K562 (cell line): Measurements from ENCODE around the gene KIF3B. TPM values are rescaled to one million over a fixed set of nuclear protein-coding genes. Genes with fewer than 3 reads are reported as not detected.

ENCODE experiments used
- C11orf30 ChIP-seq: fragments of 450-650 bp; IDR thresholded peaks from 2 replicates; pipeline ENCODE4 v1.6.1; 2016; ENCODE audit warnings: low read depth, mild to moderate bottlenecking
- CREB3L1 ChIP-seq: fragments of 450-650 bp; IDR thresholded peaks from 2 replicates; pipeline ENCODE4 v1.6.1; 2014; ENCODE audit warnings: low read depth, mild to moderate bottlenecking, moderate library complexity, borderline replicate concordance
- CXXC5 ChIP-seq: fragments of 250-450 bp; sonication (Bioruptor Pico); IDR thresholded peaks from 2 replicates; pipeline ENCODE4 v1.8.0; 2022; ENCODE audit warnings: inconsistent platforms, mild to moderate bottlenecking, moderate library complexity
- ELF2 ChIP-seq: fragments of 250-450 bp; sonication (Bioruptor Pico); IDR thresholded peaks from 2 replicates; pipeline ENCODE4 v1.5.0; 2021; ENCODE audit warnings: mild to moderate bottlenecking
- ETV1 ChIP-seq: fragments of 450-650 bp; conservative IDR thresholded peaks from 2 replicates; pipeline ENCODE4 v1.6.1; 2016; ENCODE audit warnings: missing genetic modification characterization, control low read depth, low read depth, missing compliant biosample characterization
- FOXJ3 ChIP-seq: sonication (generic); formaldehyde crosslinking; IDR thresholded peaks from 2 replicates; pipeline ENCODE4 v1.4.0; 2020; ENCODE audit warnings: mild to moderate bottlenecking, missing genetic modification reagents
- HMBOX1 ChIP-seq: sonication (generic); IDR thresholded peaks from 2 replicates; pipeline ENCODE4 v1.6.1; 2016
- KAT8 ChIP-seq: fragments of 450-650 bp; IDR thresholded peaks from 2 replicates; pipeline ENCODE4 v1.6.1; 2016; ENCODE audit warnings: low read depth, mild to moderate bottlenecking
- KLF16 ChIP-seq: IDR thresholded peaks from 2 replicates; pipeline ENCODE4 v1.6.1; 2016; ENCODE audit warnings: antibody characterized with exemption
- MAZ ChIP-seq, 2 experiments: fragments of 450-650 bp in 1 of 2; sonication (generic) in 1 of 2; formaldehyde crosslinking; IDR thresholded peaks in 1 of 2; conservative IDR thresholded peaks in 1 of 2; 2 replicates each; pipeline versions ENCODE4 v1.4.0 to v1.5.0; 2020; ENCODE audit warnings: mild to moderate bottlenecking in 1 of 2, missing genetic modification reagents in 1 of 2
- MXI1 ChIP-seq: IDR thresholded peaks from 2 replicates; pipeline ENCODE4 v1.6.1; 2011; ENCODE audit warnings: low read depth, mild to moderate bottlenecking, improper control_type of control experiment, low read length
- MYNN ChIP-seq, 2 experiments: sonication (generic); formaldehyde crosslinking in 1 of 2; IDR thresholded peaks; 2 replicates each; pipeline versions ENCODE4 v1.5.0 to v1.6.1; 2016 to 2020; ENCODE audit warnings: antibody characterized with exemption in 1 of 2, missing genetic modification reagents in 1 of 2
- NONO ChIP-seq, 2 experiments: fragments of 200-400 bp in 1 of 2; fragments of 450-650 bp in 1 of 2; formaldehyde crosslinking in 1 of 2; IDR thresholded peaks; 2 replicates each; pipeline ENCODE4 v1.6.1; 2017; ENCODE audit warnings: low read depth in 2 of 2, mild to moderate bottlenecking in 2 of 2, moderate library complexity in 2 of 2, low read length in 1 of 2
- PHF20 ChIP-seq: fragments of 450-650 bp; IDR thresholded peaks from 2 replicates; pipeline ENCODE4 v1.6.1; 2018; ENCODE audit not compliant: partially characterized antibody
- PTRF ChIP-seq: fragments of 450-650 bp; IDR thresholded peaks from 2 replicates; pipeline ENCODE4 v1.6.1; 2016; ENCODE audit warnings: mild to moderate bottlenecking, missing genetic modification characterization, missing compliant biosample characterization
- SAFB2 ChIP-seq: fragments of 200-400 bp; formaldehyde crosslinking; IDR thresholded peaks from 2 replicates; pipeline ENCODE4 v1.6.1; 2018; ENCODE audit warnings: borderline replicate concordance, low read length, low read depth, moderate library complexity; ENCODE audit not compliant: severe bottlenecking
- SPI1 ChIP-seq: IDR thresholded peaks from 2 replicates; pipeline ENCODE4 v1.6.1; 2011; ENCODE audit warnings: low read depth, low read length, control low read depth, borderline replicate concordance
- YY1 ChIP-seq, 3 experiments: IDR thresholded peaks; 2 replicates each; pipeline ENCODE4 v1.6.1; 2011; ENCODE audit warnings: low read length in 2 of 3, mild to moderate bottlenecking in 2 of 3, moderate library complexity in 2 of 3, borderline replicate concordance in 1 of 3, control low read depth in 1 of 3, low read depth in 1 of 3; ENCODE audit not compliant: insufficient read depth in 3 of 3, insufficient replicate concordance in 2 of 3, control insufficient read depth in 1 of 3, insufficient read length in 1 of 3; ENCODE audit errors: extremely low read depth in 1 of 3
- ZNF316 ChIP-seq: fragments of 450-650 bp; IDR thresholded peaks from 2 replicates; pipeline ENCODE4 v1.6.1; 2016
- ZNF384 ChIP-seq: IDR thresholded peaks from 2 replicates; pipeline ENCODE4 v1.6.1; 2012; ENCODE audit warnings: low read depth, low read length, improper control_type of control experiment
- polyA plus RNA-seq, 8 experiments: library from polyadenylated mRNA; depleted of rRNA in 4 of 8; stranded (reverse) in 5 of 8; unstranded in 3 of 8; fragments of >200 nt; fragmentation: Nextera tagmentation in 2 of 8; fragmentation: Illumina TruSeq in 1 of 8; extraction: Ambion mirVana in 2 of 8; extraction: Trizol in 1 of 8; gene quantifications; 2 replicates each; pipeline versions ENCODE4 v1.2.1 to v1.2.3, GENCODE V29; 2011 to 2014; ENCODE audit warnings: inconsistent platforms in 1 of 8, missing spikeins in 1 of 8
- total RNA-seq, 7 experiments: library from RNA; depleted of rRNA in 6 of 7; stranded (reverse); fragments of >200 nt in 6 of 7; fragmentation: Illumina TruSeq in 2 of 7; extraction: Trizol in 2 of 7; gene quantifications; 2 replicates each; pipeline versions ENCODE4 v1.2.1 to v1.2.3, GENCODE V29; 2011 to 2021; ENCODE audit warnings: low replicate concordance in 1 of 7
- TF ChIP-seq, protein P1 (sequence below): fragments of 250-450 bp; sonication (Bioruptor Pico); IDR thresholded peaks from 2 replicates; pipeline ENCODE4 v1.8.0; 2021; ENCODE audit warnings: moderate library complexity, mild to moderate bottlenecking, inconsistent platforms

The KIF3B gene
- total and polyA plus RNA-seq, 9 of the 15 experiments (the other 6 are each of a cell fraction or from before 2014, with no cell fraction given) = 2.9 to 12.3 (median 8.6) TPM

GRCh38 chr20:32277361-32278198, at the start of gene KIF3B (continued):
- 0 out of 2 replicates have a peak, but pooled peaks have one; percentile 37 for TF ChIP-seq FOXJ3
- 0 out of 4 replicates have a peak, but pooled peaks of 1 of the 2 experiments have one; percentile 51 for TF ChIP-seq NONO (IDR thresholded peaks at IDR 0.05; ENCODE audit: low read depth in 2 of 2, low read length in 1 of 2)
- 0 out of 2 replicates have a peak, but pooled peaks have one; percentile 54 for TF ChIP-seq MYNN (IDR thresholded peaks at IDR 0.05)
- TF ChIP-seq MYNN (CRISPR knock-in tag; IDR thresholded peaks at IDR 0.05) = no peak
- no peak for TF ChIP-seq ZNF316
- TF ChIP-seq, protein P1, sequence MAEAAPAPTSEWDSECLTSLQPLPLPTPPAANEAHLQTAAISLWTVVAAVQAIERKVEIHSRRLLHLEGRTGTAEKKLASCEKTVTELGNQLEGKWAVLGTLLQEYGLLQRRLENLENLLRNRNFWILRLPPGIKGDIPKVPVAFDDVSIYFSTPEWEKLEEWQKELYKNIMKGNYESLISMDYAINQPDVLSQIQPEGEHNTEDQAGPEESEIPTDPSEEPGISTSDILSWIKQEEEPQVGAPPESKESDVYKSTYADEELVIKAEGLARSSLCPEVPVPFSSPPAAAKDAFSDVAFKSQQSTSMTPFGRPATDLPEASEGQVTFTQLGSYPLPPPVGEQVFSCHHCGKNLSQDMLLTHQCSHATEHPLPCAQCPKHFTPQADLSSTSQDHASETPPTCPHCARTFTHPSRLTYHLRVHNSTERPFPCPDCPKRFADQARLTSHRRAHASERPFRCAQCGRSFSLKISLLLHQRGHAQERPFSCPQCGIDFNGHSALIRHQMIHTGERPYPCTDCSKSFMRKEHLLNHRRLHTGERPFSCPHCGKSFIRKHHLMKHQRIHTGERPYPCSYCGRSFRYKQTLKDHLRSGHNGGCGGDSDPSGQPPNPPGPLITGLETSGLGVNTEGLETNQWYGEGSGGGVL (CRISPR knock-in tag) = no peak
- TF ChIP-seq PHF20 = peak; percentile 69
- peak; percentile 84 for TF ChIP-seq CXXC5 (CRISPR knock-in tag)
- no peak for TF ChIP-seq PTRF (tag)
- TF ChIP-seq YY1 (IDR thresholded peaks at IDR 0.05; ENCODE audit: borderline replicate concordance in 1 of 3, control insufficient read depth in 1 of 3, extremely low read depth in 1 of 3, insufficient read depth in 3 of 3, insufficient read length in 1 of 3, insufficient replicate concordance in 2 of 3, low read depth in 1 of 3, low read length in 2 of 3) = peak in 2 of 3 experiments; percentile 71 to 72
- no peak for TF ChIP-seq SAFB2
- no peak for TF ChIP-seq HMBOX1
- no peak for TF ChIP-seq CREB3L1
- TF ChIP-seq C11orf30 = 0 out of 2 replicates have a peak, but pooled peaks have one; percentile 11
- TF ChIP-seq KAT8 = no peak
- TF ChIP-seq ETV1 (tag) = peak; percentile 65
- peak; percentile 79 for TF ChIP-seq MXI1
- TF ChIP-seq SPI1 = peak; percentile 100
- peak; percentile 70 for TF ChIP-seq ZNF384
- peak; percentile 57 to 85; a peak in 3 of 4 replicates for TF ChIP-seq MAZ (CRISPR knock-in tag; conservative IDR thresholded peaks at IDR 0.05 in 1 of 2, IDR thresholded peaks at IDR 0.05 in 1 of 2)
- TF ChIP-seq KLF16 = no peak
- peak; percentile 98 for TF ChIP-seq ELF2 (CRISPR knock-in tag)
